Measurements from ENCODE around the gene ETNK2. TPM values are rescaled to one million over a fixed set of nuclear protein-coding genes. Genes with fewer than 3 reads are reported as not detected.
A peak's percentile ranks its signal among the peaks of the same experiment; 100 is the strongest.

The ETNK2 gene
- total RNA-seq, 4 donors from 2014 or later = 5.6 to 15.3 (median 6.8) TPM

DNA sequence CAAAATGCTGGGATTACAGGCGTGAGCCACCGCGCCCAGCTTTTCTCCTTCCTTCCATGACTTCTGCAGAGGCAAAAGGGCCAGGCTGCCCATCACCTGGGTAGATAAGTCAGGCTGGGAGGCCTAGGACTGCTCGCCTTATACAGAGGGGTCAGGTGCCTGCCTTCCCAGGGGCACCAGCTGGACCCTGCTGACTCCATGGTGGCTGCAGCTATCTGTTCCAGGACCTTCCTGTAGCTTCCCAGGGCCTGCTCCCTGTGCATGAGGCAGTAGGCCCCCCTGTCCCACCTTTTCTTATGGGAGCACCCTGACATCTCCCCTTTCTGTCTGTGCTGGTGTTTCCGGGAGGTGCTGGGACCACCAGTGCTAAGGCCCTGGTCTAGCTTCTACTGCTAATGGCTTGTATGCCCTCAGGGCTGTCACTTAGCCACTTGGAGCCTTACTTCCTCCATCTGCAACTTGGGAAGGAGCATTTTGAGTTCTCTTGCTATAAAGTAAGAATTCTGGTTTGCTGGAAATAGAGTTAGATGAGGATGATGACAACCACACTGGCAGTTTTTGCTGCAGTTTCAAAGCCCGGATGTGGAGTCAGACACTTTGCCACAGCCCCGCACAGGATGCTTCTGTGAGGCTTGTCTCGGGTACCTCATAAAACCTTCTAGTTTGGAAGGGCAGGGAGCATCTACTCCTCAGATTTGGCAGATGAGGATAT lies 64.5 kb downstream of the ETNK2 start:
- H3K36me3 ChIP-seq = no peaks in the 10 kb centered on the region
- TF ChIP-seq EP300 (IDR thresholded peaks at IDR 0.05) (no peak), POLR2A (IDR thresholded peaks at IDR 0.05; ENCODE audit: low read depth) (no peak), POLR2AphosphoS5 (IDR thresholded peaks at IDR 0.05) (no peak)
- TF ChIP-seq, protein P1, sequence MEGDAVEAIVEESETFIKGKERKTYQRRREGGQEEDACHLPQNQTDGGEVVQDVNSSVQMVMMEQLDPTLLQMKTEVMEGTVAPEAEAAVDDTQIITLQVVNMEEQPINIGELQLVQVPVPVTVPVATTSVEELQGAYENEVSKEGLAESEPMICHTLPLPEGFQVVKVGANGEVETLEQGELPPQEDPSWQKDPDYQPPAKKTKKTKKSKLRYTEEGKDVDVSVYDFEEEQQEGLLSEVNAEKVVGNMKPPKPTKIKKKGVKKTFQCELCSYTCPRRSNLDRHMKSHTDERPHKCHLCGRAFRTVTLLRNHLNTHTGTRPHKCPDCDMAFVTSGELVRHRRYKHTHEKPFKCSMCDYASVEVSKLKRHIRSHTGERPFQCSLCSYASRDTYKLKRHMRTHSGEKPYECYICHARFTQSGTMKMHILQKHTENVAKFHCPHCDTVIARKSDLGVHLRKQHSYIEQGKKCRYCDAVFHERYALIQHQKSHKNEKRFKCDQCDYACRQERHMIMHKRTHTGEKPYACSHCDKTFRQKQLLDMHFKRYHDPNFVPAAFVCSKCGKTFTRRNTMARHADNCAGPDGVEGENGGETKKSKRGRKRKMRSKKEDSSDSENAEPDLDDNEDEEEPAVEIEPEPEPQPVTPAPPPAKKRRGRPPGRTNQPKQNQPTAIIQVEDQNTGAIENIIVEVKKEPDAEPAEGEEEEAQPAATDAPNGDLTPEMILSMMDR (IDR thresholded peaks at IDR 0.05) = no peak
- 76% methylated on average over 7 of the region's 8 CpGs for WGBS
- no peak for DNase-seq (ENCODE audit: extremely low spot score)
- peaks cover 51 to 95% (median 86%) of the 10 kb centered on the region in 4 donors for H3K4me1 ChIP-seq
- H3K4me3 ChIP-seq = peak overlapping the region in 1 of 4 donors; percentile 17
- H3K27me3 ChIP-seq = no peaks in the 10 kb centered on the region
- intact Hi-C loops (cut with DNase I) = no loop called here
- peak overlapping the region; percentile 76 to 80 (median 76) for H3K27ac ChIP-seq (replicated peaks in 1 of 4)
- H3K9me3 ChIP-seq = no peaks in the 10 kb centered on the region

DNA sequence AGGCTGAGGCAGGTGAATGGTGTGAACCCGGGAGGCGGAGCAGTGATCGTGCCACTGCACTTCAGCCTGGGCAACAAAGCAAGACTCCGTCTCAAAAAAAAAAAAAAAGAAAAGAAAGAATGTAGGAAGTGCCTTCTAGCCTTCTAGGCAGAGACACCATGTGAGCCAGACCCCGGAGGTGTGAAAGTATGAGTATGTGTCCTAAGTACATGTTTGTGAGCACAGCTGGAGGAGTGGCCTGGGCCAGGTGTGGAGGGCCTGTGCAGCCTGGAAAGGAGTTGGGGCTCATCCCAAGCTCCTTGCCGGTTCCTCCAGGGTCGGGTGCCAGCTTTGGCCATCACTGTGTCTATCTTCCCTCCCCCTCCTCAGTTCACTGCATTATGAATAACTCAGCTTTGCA lies 66.0 kb downstream of the ETNK2 start:
- no peak overlapping the region for H3K4me3 ChIP-seq
- H3K9me3 ChIP-seq = no peaks in the 10 kb centered on the region
- no peak for DNase-seq (ENCODE audit: extremely low spot score)
- H3K4me1 ChIP-seq = peaks cover 58 to 93% (median 86%) of the 10 kb centered on the region in 4 donors
- WGBS = 86% methylated on average over 7 of the region's 7 CpGs
- H3K27ac ChIP-seq (replicated peaks in 1 of 4) = peak overlapping the region in 3 of 4 donors; percentile 10 to 80 (median 11)
- TF ChIP-seq POLR2AphosphoS5 (IDR thresholded peaks at IDR 0.05) (no peak), POLR2A (IDR thresholded peaks at IDR 0.05; ENCODE audit: low read depth) (no peak), EP300 (IDR thresholded peaks at IDR 0.05) (no peak)
- TF ChIP-seq, protein P1 (IDR thresholded peaks at IDR 0.05) = no peak
- H3K27me3 ChIP-seq = peaks cover 0 to 3% (median 0%) of the 10 kb centered on the region in 4 donors
- intact Hi-C loops (cut with DNase I) = no loop called here
- H3K36me3 ChIP-seq = no peaks in the 10 kb centered on the region

DNA sequence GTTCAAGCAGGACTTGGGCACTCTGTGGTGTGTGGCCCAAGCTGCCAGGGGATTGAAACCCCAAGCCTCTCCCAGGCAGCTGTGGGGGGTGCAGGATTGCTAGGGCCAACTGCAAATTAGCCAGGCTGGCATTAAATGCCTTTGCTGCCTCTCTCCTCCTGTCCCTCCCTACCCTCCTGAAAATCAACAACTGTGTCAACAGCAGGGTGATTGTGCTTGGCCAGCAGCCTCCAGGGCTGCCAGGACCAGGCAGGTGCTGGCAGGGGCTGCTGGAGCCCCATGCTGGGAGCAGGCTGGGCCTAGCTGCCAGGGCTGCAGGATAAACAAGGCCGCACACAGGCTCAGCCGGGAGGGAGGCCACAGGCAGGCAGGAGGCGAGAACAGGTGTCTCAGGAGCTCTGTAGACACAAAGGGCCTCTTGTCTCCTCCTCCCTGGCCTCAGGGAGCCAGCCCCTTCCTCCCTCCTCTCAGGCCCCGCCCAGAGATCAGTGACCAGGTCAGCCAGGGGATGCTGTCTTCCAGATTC lies 67.5 kb downstream of the ETNK2 start:
- no peaks in the 10 kb centered on the region for H3K9me3 ChIP-seq
- H3K27me3 ChIP-seq = peaks cover 0 to 12% (median 0%) of the 10 kb centered on the region in 4 donors
- no peak for TF ChIP-seq POLR2A (IDR thresholded peaks at IDR 0.05; ENCODE audit: low read depth)
- no peak for TF ChIP-seq EP300 (IDR thresholded peaks at IDR 0.05)
- TF ChIP-seq POLR2AphosphoS5 (IDR thresholded peaks at IDR 0.05) = no peak
- TF ChIP-seq, protein P1 (IDR thresholded peaks at IDR 0.05) = no peak
- H3K36me3 ChIP-seq = no peaks in the 10 kb centered on the region
- WGBS = 62% methylated on average over 4 of the region's 4 CpGs
- H3K27ac ChIP-seq (replicated peaks in 1 of 4) = peak overlapping the region; percentile 35 to 75 (median 52)
- no peak overlapping the region for H3K4me3 ChIP-seq
- intact Hi-C loops (cut with DNase I) = no loop called here
- no peak for DNase-seq (ENCODE audit: extremely low spot score)
- H3K4me1 ChIP-seq = peaks cover 64 to 96% (median 89%) of the 10 kb centered on the region in 4 donors

DNA sequence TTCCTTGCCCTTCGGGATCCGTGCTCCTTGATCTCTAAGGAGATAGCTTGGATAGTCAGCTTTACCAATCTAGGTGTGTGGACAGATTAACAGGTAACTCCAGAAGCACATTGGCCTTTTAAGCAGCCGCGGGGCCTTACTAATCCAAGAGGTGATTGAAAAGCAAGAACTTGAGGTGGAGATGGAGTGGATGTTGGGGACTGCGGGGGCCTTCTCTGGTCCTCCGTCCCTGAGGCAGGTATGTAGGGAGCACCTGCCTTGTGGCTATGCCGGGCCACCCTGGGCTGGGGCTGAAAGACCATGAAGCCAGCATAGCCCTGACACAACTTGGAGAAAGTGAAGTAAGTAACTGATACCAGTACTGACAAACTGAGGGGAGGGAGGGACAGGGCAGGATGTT lies 68.4 kb downstream of the ETNK2 start:
- DNase-seq (ENCODE audit: extremely low spot score) = no peak
- TF ChIP-seq POLR2AphosphoS5 (IDR thresholded peaks at IDR 0.05) (no peak), POLR2A (IDR thresholded peaks at IDR 0.05; ENCODE audit: low read depth) (no peak), EP300 (IDR thresholded peaks at IDR 0.05) (no peak)
- TF ChIP-seq, protein P1 (IDR thresholded peaks at IDR 0.05) = no peak
- H3K9me3 ChIP-seq = no peaks in the 10 kb centered on the region
- peak overlapping the region; percentile 35 to 75 (median 52) for H3K27ac ChIP-seq (replicated peaks in 1 of 4)
- WGBS = 95% methylated on average over 7 of the region's 7 CpGs
- peaks cover 0 to 12% (median 0%) of the 10 kb centered on the region in 4 donors for H3K27me3 ChIP-seq
- no peak overlapping the region for H3K4me3 ChIP-seq
- peaks cover 65 to 96% (median 90%) of the 10 kb centered on the region in 4 donors for H3K4me1 ChIP-seq
- intact Hi-C loops (cut with DNase I) = no loop called here
- H3K36me3 ChIP-seq = no peaks in the 10 kb centered on the region
